Activated T-cell treated with anti-CD3 and anti-CD28 coated beads for 24 hours (primary cell): ENCODE measurements around the gene RIMKLA.

Experiments
- DNase-seq: peaks from one replicate; pipeline ENCODE4 v3.0.0-alpha.2; 2020; ENCODE audit warnings: low read depth

Gene RIMKLA

GRCh38 chr1:42380586-42381279 is at the start of gene RIMKLA:
RIMKLA (plus strand) TSS chr1:42380792; CDS start chr1:42380935, 143 bp downstream.
- peak; percentile 30 for DNase-seq

- DNase-seq: no peak
Observed at GRCh38 chr1:42332877-42333276, 47.7 kb upstream of the RIMKLA start.

- DNase-seq: no peak
Observed at GRCh38 chr1:42333662-42334239, 46.8 kb upstream of the RIMKLA start.

GRCh38 chr1:42334240-42335049 is 46.1 kb upstream of the RIMKLA start:
- DNase-seq: peak; percentile 25

GRCh38 chr1:42335050-42335808 is 45.4 kb upstream of the RIMKLA start, which contains the start of gene FOXJ3:
FOXJ3 (minus strand) TSS chr1:42335235; CDS start chr1:42311093, 24,142 bp downstream.
- DNase-seq: peak; percentile 91

- DNase-seq: no peak
Observed at GRCh38 chr1:42335809-42336518, 44.6 kb upstream of the RIMKLA start.

GRCh38 chr1:42336978-42337377 is 43.6 kb upstream of the RIMKLA start:
- DNase-seq: no peak

- DNase-seq: no peak
Observed at GRCh38 chr1:42340093-42340492, 40.5 kb upstream of the RIMKLA start.

- no peak for DNase-seq
Observed at GRCh38 chr1:42340901-42341300, 39.7 kb upstream of the RIMKLA start.

GRCh38 chr1:42343049-42343448 is 37.5 kb upstream of the RIMKLA start:
- DNase-seq: no peak

- DNase-seq: no peak
Observed at GRCh38 chr1:42348498-42348897, 32.1 kb upstream of the RIMKLA start.

GRCh38 chr1:42350086-42350485 is 30.5 kb upstream of the RIMKLA start:
- DNase-seq: no peak

GRCh38 chr1:42358791-42359190 is 21.8 kb upstream of the RIMKLA start:
- DNase-seq: no peak

GRCh38 chr1:42359466-42359865 is 21.1 kb upstream of the RIMKLA start:
- DNase-seq: no peak

- DNase-seq: no peak
Observed at GRCh38 chr1:42364089-42364488, 16.5 kb upstream of the RIMKLA start.

- no peak for DNase-seq
Observed at GRCh38 chr1:42364542-42364941, 16.1 kb upstream of the RIMKLA start.

- no peak for DNase-seq
Observed at GRCh38 chr1:42365118-42365517, 15.5 kb upstream of the RIMKLA start.

GRCh38 chr1:42368096-42368795 is 12.3 kb upstream of the RIMKLA start:
- no peak for DNase-seq

- no peak for DNase-seq
Observed at GRCh38 chr1:42369471-42369870, 11.1 kb upstream of the RIMKLA start.

- DNase-seq: no peak
Observed at GRCh38 chr1:42370876-42371549, 9.6 kb upstream of the RIMKLA start.
